Calu3 (cell line): Measurements from ENCODE around the gene ADAM15. TPM values are rescaled to one million over a fixed set of nuclear protein-coding genes. Genes with fewer than 3 reads are reported as not detected.

Experiments used
- BruUV-seq: library from RNA; stranded (reverse); fragments of 400-500 nt; replicated peaks from 2 replicates; lab custom pipeline; 2021; lab: Mats Ljungman, UMichigan
- CTCF ChIA-PET: fragments of 300-600 bp; sonication (Branson Sonifier 250); formaldehyde crosslinking; loops from one replicate; lab custom pipeline; 2022; ENCODE audit warnings: antibody characterized with exemption; lab: Charles Lee
- DNase-seq: peaks from one replicate; pipeline ENCODE4 v3.0.0; 2022
- H3K27ac Mint-ChIP-seq: one replicate; pipeline ENCODE4 v1.8.0; 2022; ENCODE audit warnings: mixed read lengths; ENCODE audit not compliant: unreplicated experiment
- H3K27me3 Mint-ChIP-seq: one replicate; pipeline ENCODE4 v1.8.0; 2022; ENCODE audit warnings: mixed read lengths; ENCODE audit not compliant: unreplicated experiment
- H3K36me3 Mint-ChIP-seq: one replicate; pipeline ENCODE4 v1.8.0; 2022; ENCODE audit warnings: mild to moderate bottlenecking, moderate library complexity, mixed read lengths; ENCODE audit not compliant: insufficient read depth, unreplicated experiment
- H3K4me1 Mint-ChIP-seq: one replicate; pipeline ENCODE4 v1.8.0; 2022; ENCODE audit warnings: mild to moderate bottlenecking, low read depth, mixed read lengths; ENCODE audit not compliant: unreplicated experiment
- H3K4me3 Mint-ChIP-seq: one replicate; pipeline ENCODE4 v1.8.0; 2022; ENCODE audit warnings: mild to moderate bottlenecking, low read depth, moderate library complexity, mixed read lengths; ENCODE audit not compliant: unreplicated experiment
- H3K9me3 Mint-ChIP-seq: one replicate; pipeline ENCODE4 v1.8.0; 2022; ENCODE audit warnings: low read depth, mixed read lengths; ENCODE audit not compliant: unreplicated experiment
- CTCF ChIP-seq: fragments of 200-600 bp; IDR thresholded peaks from one replicate; pipeline ENCODE4 v1.8.0; 2022; ENCODE audit warnings: antibody characterized with exemption; ENCODE audit not compliant: unreplicated experiment
- intact Hi-C: fragments of 100-400 bp; cut with micrococcal nuclease; formaldehyde crosslinking; loops from one replicate; pipeline ENCODE4 v1.10.0; 2022; ENCODE audit not compliant: unreplicated experiment
- total RNA-seq: library from RNA; stranded (reverse); gene quantifications from 2 replicates; pipeline ENCODE4 v1.2.3, GENCODE V29; 2022

ADAM15 gene
- total RNA-seq, 1 experiment from 2014 or later, result 99.1 TPM

- Mint-ChIP-seq H3K27ac (no peak overlapping the region), H3K4me1 (peaks cover 34% of the 10 kb centered on the region), H3K4me3 (no peak overlapping the region), H3K36me3 (peaks cover 24% of the 10 kb centered on the region), H3K27me3 (no peaks in the 10 kb centered on the region), H3K9me3 (no peaks in the 10 kb centered on the region)
- no peak for DNase-seq
- CTCF ChIA-PET, result interaction anchor here (1.0 to 2.6 kb wide), 2 partner anchors 10 to 11 kb away, joined by 3 to 11 read pairs; no protein-coding TSS in a partner anchor
- no TSS peak for BruUV-seq
- intact Hi-C loops, result loop anchor here (10.0 kb wide), 1 partner anchor 47 kb away; the partner anchor contains the start of gene ADAM15
- no peak for TF ChIP-seq CTCF
These were observed 43.8 kb upstream of the ADAM15 start for GRCh38 chr1:155007251-155007828.

- H3K27me3 Mint-ChIP-seq, result no peaks in the 10 kb centered on the region
- CTCF ChIA-PET, result interaction anchor here (2.6 kb wide), 1 partner anchor 9 kb away, joined by 11 read pairs; no protein-coding TSS in a partner anchor
- BruUV-seq, result no TSS peak
- H3K4me1 Mint-ChIP-seq, result peaks cover 41% of the 10 kb centered on the region
- intact Hi-C loops, result loop anchor here (10.0 kb wide), 1 partner anchor 47 kb away; the partner anchor contains the start of gene ADAM15
- no peak for DNase-seq
- H3K4me3 Mint-ChIP-seq, result no peak overlapping the region
- TF ChIP-seq CTCF, result no peak
- peaks cover 21% of the 10 kb centered on the region for H3K36me3 Mint-ChIP-seq
- H3K9me3 Mint-ChIP-seq, result no peaks in the 10 kb centered on the region
- H3K27ac Mint-ChIP-seq, result no peak overlapping the region
These were observed 42.8 kb upstream of the ADAM15 start for GRCh38 chr1:155008015-155008941.

GRCh38 chr1:155009221-155009711 lies 41.9 kb upstream of the ADAM15 start:
- Mint-ChIP-seq H3K27me3 (no peaks in the 10 kb centered on the region), H3K36me3 (peaks cover 11% of the 10 kb centered on the region), H3K9me3 (no peaks in the 10 kb centered on the region), H3K27ac (no peak overlapping the region), H3K4me1 (peaks cover 39% of the 10 kb centered on the region), H3K4me3 (no peak overlapping the region)
- intact Hi-C loops, result loop anchor here (10.0 kb wide), 1 partner anchor 46 kb away; the partner anchor contains the start of gene ADAM15
- DNase-seq, result no peak
- no TSS peak for BruUV-seq
- CTCF ChIA-PET, result no interaction called here
- TF ChIP-seq CTCF, result no peak

- H3K27me3 Mint-ChIP-seq, result no peaks in the 10 kb centered on the region
- peaks cover 35% of the 10 kb centered on the region for H3K4me1 Mint-ChIP-seq
- H3K4me3 Mint-ChIP-seq, result no peak overlapping the region
- CTCF ChIA-PET, result interaction anchor here (0.7 to 0.8 kb wide), 2 partner anchors 9 kb away, joined by 3 read pairs; no protein-coding TSS in a partner anchor
- BruUV-seq, result no TSS peak
- TF ChIP-seq CTCF, result no peak
- intact Hi-C loops, result loop anchor here (10.0 kb wide), 1 partner anchor 45 kb away; the partner anchor contains the start of gene ADAM15
- H3K36me3 Mint-ChIP-seq, result peaks cover 6% of the 10 kb centered on the region
- no peaks in the 10 kb centered on the region for H3K9me3 Mint-ChIP-seq
- no peak for DNase-seq
- H3K27ac Mint-ChIP-seq, result no peak overlapping the region
These were observed 41.4 kb upstream of the ADAM15 start for GRCh38 chr1:155009742-155010141.
